Middle frontal gyrus (tissue), 1 donor: ENCODE measurements around the gene SIRPG.

Source experiments
- DNase-seq: peaks from one replicate; pipeline ENCODE4 v3.0.0-alpha.2; 2015; ENCODE audit warnings: low spot score; ENCODE audit errors: extremely low spot score

SIRPG gene

GRCh38 chr20:1595333-1595732 is 62.2 kb downstream of the SIRPG start:
- no peak for DNase-seq

DNA sequence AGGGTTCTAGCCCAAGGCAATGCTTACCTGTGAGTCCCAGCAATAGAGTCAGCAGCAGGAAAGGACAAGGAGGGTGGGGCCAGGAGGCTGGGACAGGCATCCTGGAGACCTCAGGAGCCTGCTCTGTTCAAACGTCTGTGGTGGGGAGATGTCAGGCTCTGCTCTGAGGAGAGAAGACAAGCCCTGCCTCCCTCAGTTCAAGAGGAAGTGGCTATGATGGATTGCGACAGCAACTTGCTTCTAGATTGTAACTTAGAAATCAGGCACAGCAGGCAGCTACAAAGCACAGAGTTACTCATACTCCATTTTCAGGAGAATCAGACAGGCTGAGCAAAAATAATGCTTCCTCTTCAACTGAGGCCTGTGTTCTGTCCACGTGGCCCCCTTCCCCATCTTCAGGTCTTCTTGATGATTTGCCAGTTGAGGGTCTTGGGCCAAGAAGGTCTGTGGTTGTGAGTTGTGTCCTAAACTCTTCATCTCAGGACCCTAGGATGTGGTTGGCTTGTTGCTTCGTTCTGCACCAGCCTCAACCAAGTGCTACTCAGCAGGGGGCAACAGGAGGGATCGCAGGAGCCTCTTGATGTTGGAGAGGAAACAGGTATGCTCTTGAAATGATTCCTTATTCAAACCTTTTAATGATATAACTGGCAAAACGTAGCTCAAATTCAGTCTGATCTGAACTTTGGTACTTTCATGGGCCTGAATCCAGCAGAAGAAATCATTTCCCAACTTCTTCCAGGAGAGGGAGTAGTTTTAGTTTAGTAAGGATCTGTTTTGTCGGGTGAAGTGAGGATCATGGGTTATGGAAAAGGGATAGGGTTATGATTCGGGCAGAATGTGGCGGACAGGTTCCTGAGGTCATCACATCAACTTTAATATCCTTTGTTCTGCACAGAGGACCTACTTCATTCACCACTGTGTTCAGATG is 68.8 kb downstream of the SIRPG start:
- no peak for DNase-seq

DNA sequence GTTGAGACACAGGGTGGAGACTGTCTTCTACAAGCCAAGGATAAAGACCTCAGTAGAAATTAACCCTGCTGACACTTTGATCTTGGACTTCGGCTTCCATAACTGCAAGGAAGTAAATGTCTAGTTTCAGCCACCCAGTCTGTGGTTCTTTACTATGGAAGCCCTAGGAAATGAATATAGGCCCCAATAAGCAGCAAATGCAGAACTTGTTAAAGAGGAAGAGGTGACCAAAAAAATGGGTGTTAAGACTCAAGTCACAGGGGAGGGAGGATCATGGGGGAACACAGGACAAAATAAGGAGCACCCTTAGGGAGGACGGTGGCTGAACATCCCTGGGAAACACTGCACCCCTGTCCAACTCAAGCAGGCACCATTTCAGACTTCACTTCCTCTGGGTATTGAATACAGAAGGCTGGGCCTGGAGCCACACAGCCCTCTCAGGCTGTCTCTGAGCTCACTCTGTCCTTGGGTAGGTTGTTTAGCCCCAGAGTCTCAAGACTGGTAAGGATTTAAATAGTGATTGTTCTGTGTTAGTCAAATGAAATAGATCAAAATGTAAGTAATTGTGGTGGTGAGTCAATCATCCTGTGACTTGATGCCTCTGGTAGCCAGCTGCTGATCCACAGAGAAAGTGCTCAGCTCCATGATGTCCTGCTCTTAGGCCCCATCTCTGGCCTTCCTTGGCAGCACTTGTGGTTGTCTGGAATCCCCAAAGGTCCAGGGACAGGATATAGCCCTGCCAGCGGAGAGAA is 69.6 kb downstream of the SIRPG start:
- DNase-seq: no peak

GRCh38 chr20:1579488-1579887 is 78.1 kb downstream of the SIRPG start:
- DNase-seq: no peak
